CD4-positive, alpha-beta T cell treated with Interleukin-6 for 4 hours (primary cell): ENCODE results near the gene MME.
"Not testable (repeated sequence)": the region's sequence is repeated elsewhere in the genome, so short reads cannot be mapped to it uniquely, and the experiment has no call there.

Experiments used
- DNase-seq: peaks from one replicate; pipeline ENCODE4 v3.0.0-alpha.2; 2020; ENCODE audit warnings: mixed read lengths

MME gene

GRCh38 chr3:155194973-155195957 lies 115.1 kb downstream of the MME start:
- no peak for DNase-seq

GRCh38 chr3:155196131-155197021 lies 116.3 kb downstream of the MME start:
- DNase-seq, result no peak

- DNase-seq, result no peak
Observed at GRCh38 chr3:155197786-155198185, 117.7 kb downstream of the MME start.

- DNase-seq, result no peak
Observed at GRCh38 chr3:155202626-155203025, 122.5 kb downstream of the MME start.

GRCh38 chr3:155204851-155205250 lies 124.7 kb downstream of the MME start:
- DNase-seq, result no peak

- no peak for DNase-seq
Observed at GRCh38 chr3:155208183-155208800, 128.2 kb downstream of the MME start.

DNA sequence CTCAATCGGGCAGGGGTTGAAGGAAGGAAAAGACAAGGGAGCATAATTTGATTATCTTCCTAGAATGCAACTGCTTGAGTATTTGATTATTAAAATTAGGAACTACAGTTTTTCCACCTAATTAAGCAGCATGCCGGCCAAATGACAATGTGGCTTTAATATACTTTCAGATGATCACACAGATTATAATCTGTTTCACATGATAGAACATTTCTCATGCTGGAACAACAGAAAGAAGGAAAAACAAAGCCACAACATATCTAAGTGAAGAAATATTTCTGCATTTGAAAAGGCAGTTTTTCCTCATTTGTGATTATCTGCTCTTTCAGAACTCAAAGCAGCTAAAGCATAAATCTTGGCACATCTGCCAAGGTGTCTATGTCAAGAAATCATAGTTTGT lies 130.6 kb downstream of the MME start:
- DNase-seq, result no peak

- DNase-seq, result no peak
Observed at GRCh38 chr3:155211266-155211665, 131.1 kb downstream of the MME start.

- no peak for DNase-seq
Observed at GRCh38 chr3:155211940-155212339, 131.8 kb downstream of the MME start.

DNA sequence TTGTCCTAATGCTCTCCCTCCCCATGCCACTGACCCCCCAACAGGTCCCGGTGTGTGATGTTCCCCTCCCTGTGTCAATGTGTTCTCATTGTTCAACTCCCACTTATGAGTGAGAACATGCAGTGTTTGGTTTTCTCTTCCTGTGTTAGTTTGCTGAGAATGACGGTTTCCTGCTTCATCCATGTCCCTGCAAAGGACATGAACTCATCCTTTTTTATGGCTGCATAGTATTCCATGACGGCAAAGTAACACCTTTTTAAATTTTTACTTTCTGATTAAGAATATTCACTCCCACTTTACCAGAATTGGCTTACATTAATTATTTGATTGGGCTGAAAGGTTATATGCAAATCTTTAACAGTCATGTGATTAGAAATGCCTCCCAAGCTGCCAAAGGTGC lies 135.9 kb downstream of the MME start:
- DNase-seq, result not testable (repeated sequence)

- no peak for DNase-seq
Observed at GRCh38 chr3:155217591-155217990, 137.5 kb downstream of the MME start.

DNA sequence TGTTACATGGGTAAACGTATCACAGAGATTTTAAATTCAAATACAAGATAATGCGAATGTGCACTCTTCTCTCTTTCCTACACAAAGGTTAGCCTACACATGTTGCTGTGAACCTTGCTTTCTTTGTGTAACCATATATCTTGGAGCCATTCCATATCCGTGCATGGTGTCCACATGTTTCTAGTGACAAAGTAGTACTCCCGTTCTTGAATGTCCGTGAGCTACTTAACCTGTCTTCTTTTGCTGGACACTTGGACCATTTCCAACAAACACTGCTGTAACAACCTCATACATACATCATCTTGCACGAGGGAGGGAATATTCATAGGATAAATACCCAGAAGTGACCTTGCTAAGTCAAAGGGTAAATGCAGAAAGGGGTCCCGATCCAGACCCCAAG lies 138.3 kb downstream of the MME start:
- no peak for DNase-seq

- DNase-seq, result no peak
Observed at GRCh38 chr3:155219106-155219505, 139.0 kb downstream of the MME start.

DNA sequence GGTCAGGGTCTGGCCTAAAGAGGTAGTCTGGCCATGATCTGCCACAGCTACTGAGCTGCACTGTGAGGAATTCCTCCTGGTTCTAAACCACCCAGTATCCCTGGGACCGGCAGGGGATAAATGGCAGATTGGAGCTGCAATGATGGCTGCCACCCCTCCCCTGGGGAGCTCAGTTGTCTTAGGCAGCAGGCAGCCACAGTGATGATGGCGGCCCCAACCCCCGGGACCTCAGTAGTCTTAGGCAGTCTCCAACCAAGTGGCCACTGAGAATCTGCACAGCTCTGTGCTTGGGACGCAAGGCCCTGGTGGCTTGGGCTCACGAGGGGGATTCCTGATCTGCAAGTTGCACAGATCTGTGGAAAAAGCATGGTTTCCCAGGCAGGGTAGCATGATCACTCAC lies 145.3 kb downstream of the MME start:
- DNase-seq, result no peak

DNA sequence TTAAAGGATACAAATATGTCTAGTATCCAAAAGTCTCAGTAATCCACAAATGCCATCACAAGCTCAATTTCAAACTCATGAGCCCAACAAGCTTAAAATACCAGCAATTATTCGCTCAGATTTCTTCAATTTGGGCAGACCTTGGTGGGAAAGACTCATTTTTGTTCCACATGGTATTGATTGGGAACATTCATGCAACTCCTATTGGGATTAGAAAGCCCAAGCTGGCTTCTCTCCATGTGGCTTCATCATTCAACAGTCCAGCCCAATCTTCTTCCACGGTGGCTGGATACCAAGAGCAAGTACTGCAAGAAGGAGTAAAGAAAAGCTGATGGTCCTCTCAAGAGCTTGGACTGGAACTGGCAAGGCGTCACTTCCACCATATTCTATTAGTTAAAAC lies 147.0 kb downstream of the MME start:
- no peak for DNase-seq

GRCh38 chr3:155228676-155229075 lies 148.6 kb downstream of the MME start:
- no peak for DNase-seq

- no peak for DNase-seq
Observed at GRCh38 chr3:155229086-155229485, 149.0 kb downstream of the MME start.

DNA sequence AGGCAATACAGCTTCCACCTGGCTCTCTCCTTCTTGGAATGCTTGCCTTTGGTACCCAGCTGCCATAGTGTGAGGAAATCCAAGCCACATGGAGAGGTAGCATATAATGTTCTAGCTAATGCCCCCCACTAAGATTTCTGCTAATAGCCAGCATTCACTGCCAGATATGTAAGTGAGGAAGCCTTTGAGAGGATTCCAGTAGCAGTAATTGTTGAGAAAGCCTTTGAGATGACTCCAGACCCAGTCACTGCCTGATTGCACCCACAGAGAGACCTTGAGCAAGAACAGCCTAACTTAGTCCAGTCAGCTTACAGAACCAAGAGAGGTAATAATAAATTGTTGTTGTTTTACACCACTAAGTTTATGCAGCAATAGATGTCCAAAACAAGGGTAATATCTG lies 150.3 kb downstream of the MME start:
- no peak for DNase-seq

- no peak for DNase-seq
Observed at GRCh38 chr3:155231792-155232191, 151.7 kb downstream of the MME start.

- no peak for DNase-seq
Observed at GRCh38 chr3:155232605-155233004, 152.5 kb downstream of the MME start.

DNA sequence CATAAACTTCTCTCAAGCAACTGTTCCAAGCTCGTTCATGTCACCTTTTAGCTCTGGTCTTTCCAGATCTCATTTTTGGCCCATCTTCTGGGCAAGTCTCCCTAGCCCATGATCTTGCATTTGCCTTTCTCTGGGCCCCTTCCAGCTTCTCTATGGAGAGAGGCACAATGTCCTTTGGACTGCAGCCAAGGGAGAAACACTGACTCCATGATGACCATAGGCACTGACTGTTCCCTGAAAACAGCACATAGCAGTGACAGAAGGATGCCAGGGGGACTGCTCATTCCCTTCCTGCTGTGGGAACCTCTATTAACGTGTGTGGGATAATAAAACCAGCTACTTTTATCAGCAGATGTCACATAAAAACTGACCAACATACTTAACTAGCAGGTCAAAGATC lies 153.1 kb downstream of the MME start:
- DNase-seq, result no peak
